Mesothelial cell of epicardium (in vitro differentiated cells): ENCODE results near the gene FRY. TPM values are rescaled to one million over a fixed set of nuclear protein-coding genes. Genes with fewer than 3 reads are reported as not detected.
"Not testable (repeated sequence)": the region's sequence is repeated elsewhere in the genome, so short reads cannot be mapped to it uniquely, and the experiment has no call there.

ENCODE experiments used
- DNase-seq, 2 experiments: peaks; one replicate each; pipeline ENCODE4 v3.0.0; 2021; ENCODE audit warnings: low spot score in 2 of 2; ENCODE audit not compliant: unreplicated experiment in 2 of 2
- H3K27ac Mint-ChIP-seq: 2 replicates; pipeline ENCODE4 v1.8.0; 2021; ENCODE audit warnings: mixed read lengths
- H3K27me3 Mint-ChIP-seq: 2 replicates; pipeline ENCODE4 v1.8.0; 2021; ENCODE audit warnings: low read depth, mixed read lengths
- H3K36me3 Mint-ChIP-seq: 2 replicates; pipeline ENCODE4 v1.8.0; 2021; ENCODE audit warnings: mixed read lengths
- H3K4me1 Mint-ChIP-seq: 2 replicates; pipeline ENCODE4 v1.8.0; 2021; ENCODE audit warnings: mixed read lengths
- H3K4me3 Mint-ChIP-seq: 2 replicates; pipeline ENCODE4 v1.8.0; 2021; ENCODE audit warnings: mild to moderate bottlenecking, moderate library complexity, mixed read lengths
- H3K9me3 Mint-ChIP-seq: 2 replicates; pipeline ENCODE4 v1.8.0; 2021; ENCODE audit warnings: mixed read lengths
- total RNA-seq: library from RNA; stranded (reverse); gene quantifications from 3 replicates; pipeline ENCODE4 v1.2.1, GENCODE V29; 2021
- TF ChIP-seq, protein P1 (sequence below): fragments of 200-600 bp; sonication (generic); IDR thresholded peaks from one replicate; pipeline ENCODE4 v1.5.0; 2021; ENCODE audit warnings: antibody characterized with exemption; ENCODE audit not compliant: unreplicated experiment

Gene FRY
- total RNA-seq, 1 donor from 2014 or later: 18.1 TPM

DNA sequence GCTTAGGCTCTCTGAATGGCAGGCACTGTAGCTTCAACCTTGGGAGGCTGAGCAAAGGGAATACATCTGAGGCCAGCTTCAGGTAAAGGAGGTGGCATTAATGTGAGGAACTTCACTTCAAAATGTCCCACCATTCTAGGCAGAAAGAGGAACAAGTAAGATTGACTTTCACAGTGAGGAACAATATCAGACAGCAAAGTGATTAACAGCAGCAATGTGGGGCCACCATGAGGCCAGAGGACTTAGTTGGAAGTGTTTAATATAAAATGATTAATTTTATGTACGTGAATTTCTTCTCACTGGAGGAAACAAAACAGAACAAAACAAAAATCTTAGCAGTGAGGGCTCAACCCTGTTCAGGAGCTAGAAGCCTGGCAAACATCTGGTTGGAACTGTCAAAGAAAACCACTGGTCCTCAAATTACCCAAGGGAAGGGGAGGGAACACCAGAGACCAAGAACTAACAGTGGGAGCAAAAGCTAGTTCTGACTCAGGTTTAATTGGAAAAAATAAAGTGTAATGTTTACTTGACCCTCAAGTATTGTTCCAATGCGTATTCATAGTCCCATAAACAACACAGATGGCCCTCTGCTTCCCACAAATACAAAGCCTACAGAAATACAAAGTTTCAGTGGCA lies 43.9 kb upstream of the FRY start:
- TF ChIP-seq, protein P1, sequence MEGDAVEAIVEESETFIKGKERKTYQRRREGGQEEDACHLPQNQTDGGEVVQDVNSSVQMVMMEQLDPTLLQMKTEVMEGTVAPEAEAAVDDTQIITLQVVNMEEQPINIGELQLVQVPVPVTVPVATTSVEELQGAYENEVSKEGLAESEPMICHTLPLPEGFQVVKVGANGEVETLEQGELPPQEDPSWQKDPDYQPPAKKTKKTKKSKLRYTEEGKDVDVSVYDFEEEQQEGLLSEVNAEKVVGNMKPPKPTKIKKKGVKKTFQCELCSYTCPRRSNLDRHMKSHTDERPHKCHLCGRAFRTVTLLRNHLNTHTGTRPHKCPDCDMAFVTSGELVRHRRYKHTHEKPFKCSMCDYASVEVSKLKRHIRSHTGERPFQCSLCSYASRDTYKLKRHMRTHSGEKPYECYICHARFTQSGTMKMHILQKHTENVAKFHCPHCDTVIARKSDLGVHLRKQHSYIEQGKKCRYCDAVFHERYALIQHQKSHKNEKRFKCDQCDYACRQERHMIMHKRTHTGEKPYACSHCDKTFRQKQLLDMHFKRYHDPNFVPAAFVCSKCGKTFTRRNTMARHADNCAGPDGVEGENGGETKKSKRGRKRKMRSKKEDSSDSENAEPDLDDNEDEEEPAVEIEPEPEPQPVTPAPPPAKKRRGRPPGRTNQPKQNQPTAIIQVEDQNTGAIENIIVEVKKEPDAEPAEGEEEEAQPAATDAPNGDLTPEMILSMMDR: no peak
- H3K36me3 Mint-ChIP-seq: no peaks in the 10 kb centered on the region
- H3K9me3 Mint-ChIP-seq: peaks cover 3% of the 10 kb centered on the region
- no peak overlapping the region for H3K27ac Mint-ChIP-seq
- H3K4me3 Mint-ChIP-seq: no peak overlapping the region
- DNase-seq: no peak
- H3K4me1 Mint-ChIP-seq: no peaks in the 10 kb centered on the region
- no peaks in the 10 kb centered on the region for H3K27me3 Mint-ChIP-seq

DNA sequence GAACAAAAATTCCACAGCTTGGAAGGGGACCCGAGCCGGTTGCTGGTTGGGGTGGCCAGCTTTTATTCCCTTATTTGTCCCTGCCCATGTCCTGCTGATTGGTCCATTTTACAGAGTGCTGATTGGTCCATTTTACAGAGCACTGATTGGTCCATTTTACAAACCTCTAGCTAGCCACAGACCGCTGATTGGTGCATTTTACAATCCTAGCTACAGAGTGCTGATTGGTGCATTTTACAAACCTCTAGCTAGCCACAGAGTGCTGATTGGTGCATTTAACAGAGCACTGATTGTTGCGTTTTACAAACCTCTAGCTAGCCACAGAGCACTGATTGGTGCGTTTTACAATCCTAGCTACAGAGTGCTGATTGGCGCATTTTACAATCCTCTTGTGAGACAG lies 37.2 kb upstream of the FRY start:
- DNase-seq, H3K36me3 Mint-ChIP-seq, H3K27ac Mint-ChIP-seq, H3K9me3 Mint-ChIP-seq, H3K4me3 Mint-ChIP-seq, H3K27me3 Mint-ChIP-seq: not testable (repeated sequence)
- H3K4me1 Mint-ChIP-seq: peaks cover 10% of the 10 kb centered on the region

DNA sequence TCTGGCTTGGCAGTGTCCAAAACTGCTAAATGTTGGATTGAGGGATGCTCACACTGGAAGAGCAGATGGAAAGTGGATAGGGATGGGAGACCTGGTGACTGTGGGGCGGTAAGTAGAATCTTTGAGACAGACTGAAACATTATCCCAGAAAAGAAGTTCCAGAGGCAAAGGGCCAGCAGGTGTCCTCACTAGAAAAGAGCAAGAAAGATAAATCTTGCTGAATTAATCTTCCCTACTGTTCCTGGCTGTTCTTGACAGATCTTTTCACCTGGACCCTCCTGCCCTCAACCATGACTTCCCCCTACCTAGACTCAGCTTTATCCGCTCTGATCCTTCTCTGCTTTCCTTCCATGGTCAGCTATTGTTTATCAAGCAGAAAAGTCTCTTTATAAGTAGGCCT lies 35.0 kb upstream of the FRY start:
- TF ChIP-seq, protein P1: no peak
- no peak overlapping the region for H3K4me3 Mint-ChIP-seq
- H3K36me3 Mint-ChIP-seq: no peaks in the 10 kb centered on the region
- H3K27ac Mint-ChIP-seq: no peak overlapping the region
- H3K9me3 Mint-ChIP-seq: peaks cover 3% of the 10 kb centered on the region
- peaks cover 10% of the 10 kb centered on the region for H3K4me1 Mint-ChIP-seq
- DNase-seq: no peak
- no peaks in the 10 kb centered on the region for H3K27me3 Mint-ChIP-seq

DNA sequence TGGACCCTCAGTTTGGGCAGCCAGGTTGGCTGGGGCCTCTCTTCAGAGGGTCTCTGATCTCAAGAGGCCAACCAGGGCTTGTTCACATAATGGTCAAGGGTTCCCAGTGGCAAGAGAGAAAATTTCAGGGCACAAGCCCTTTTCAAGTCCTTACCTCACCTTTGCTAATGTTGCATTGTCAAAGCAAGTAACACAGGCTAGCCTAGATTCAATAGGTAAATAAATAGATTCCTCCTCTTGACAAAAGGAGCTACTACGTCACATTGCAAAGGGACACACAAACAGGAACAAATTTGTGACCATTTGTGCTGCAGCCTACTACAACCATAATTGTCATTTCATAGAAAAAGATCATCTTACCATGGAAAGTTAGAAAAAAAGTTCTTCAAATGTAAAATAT lies 33.9 kb upstream of the FRY start:
- DNase-seq: no peak
- Mint-ChIP-seq H3K27me3 (no peaks in the 10 kb centered on the region), H3K4me1 (peaks cover 10% of the 10 kb centered on the region), H3K27ac (no peak overlapping the region), H3K4me3 (no peak overlapping the region), H3K36me3 (no peaks in the 10 kb centered on the region), H3K9me3 (no peaks in the 10 kb centered on the region)
- TF ChIP-seq, protein P1: no peak

DNA sequence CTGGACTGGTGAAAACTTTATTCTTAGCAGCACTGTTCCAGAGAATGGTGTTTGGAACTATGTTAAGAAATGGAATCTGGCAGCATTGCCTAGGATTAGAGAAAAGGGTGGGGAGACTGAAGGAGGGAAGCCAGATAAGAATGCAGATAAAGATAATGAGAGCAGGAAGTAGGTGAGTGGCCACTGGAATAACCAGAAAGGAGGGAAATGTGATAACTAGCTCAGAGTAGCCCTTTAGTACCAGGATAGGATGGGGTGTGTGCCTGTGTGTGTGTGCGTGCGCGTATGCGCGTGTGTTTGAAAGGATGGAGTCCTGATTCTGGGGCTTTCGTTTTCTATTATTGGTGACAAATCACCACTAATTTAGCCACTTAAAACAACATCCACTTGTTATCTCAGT lies 33.4 kb upstream of the FRY start:
- H3K36me3 Mint-ChIP-seq: no peaks in the 10 kb centered on the region
- no peak overlapping the region for H3K4me3 Mint-ChIP-seq
- DNase-seq: no peak
- TF ChIP-seq, protein P1: no peak
- no peaks in the 10 kb centered on the region for H3K9me3 Mint-ChIP-seq
- H3K27me3 Mint-ChIP-seq: no peaks in the 10 kb centered on the region
- H3K4me1 Mint-ChIP-seq: peaks cover 10% of the 10 kb centered on the region
- no peak overlapping the region for H3K27ac Mint-ChIP-seq

DNA sequence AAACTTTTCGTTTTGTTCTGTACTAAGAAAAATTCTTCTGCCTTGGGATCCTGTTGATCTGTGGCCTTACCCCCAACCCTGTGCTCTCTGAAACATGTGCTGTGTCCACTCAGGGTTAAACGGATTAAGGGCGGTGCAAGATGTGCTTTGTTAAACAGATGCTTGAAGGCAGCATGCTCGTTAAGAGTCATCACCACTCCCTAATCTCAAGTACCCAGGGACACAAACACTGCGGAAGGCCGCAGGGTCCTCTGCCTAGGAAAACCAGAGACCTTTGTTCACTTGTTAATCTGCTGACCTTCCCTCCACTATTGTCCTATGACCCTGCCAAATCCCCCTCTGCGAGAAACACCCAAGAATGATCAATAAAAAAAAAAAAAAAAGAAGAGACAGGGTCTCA lies 30.8 kb upstream of the FRY start:
- H3K4me1 Mint-ChIP-seq: peaks cover 13% of the 10 kb centered on the region
- not testable (repeated sequence) for DNase-seq, H3K9me3 Mint-ChIP-seq, H3K27me3 Mint-ChIP-seq, H3K27ac Mint-ChIP-seq, H3K4me3 Mint-ChIP-seq, H3K36me3 Mint-ChIP-seq

DNA sequence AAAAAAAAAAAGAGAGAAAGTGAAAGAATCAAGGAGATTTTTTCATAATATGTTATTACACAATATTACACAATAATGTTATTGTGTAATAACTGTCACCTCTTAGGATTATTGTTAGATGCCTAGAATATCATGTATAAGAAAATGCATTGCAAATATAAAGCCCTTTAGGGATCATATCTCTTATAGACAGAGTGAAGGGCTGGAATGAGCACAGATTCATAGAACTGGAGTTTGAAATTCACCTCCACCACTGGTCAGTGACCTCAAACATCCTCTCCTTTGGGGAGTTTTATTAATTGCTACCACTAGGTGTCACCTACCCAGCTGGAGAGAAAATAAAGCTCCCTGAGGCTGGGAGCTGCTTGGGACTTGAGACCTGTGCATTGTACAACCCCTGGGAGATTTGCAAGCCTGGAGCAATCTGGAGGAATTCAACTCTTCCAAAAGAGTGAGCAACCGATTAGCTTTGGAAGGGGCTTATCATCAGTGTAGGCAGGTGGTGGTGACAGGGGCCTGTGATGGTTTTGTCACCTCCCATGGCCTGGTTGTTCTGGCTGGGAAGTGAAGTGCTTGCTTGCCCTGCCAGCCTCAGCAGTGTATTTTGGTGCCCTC lies 30.3 kb upstream of the FRY start:
- Mint-ChIP-seq H3K27ac (no peak overlapping the region), H3K4me1 (peaks cover 13% of the 10 kb centered on the region), H3K9me3 (no peaks in the 10 kb centered on the region), H3K27me3 (no peaks in the 10 kb centered on the region), H3K4me3 (no peak overlapping the region), H3K36me3 (no peaks in the 10 kb centered on the region)
- TF ChIP-seq, protein P1: peak; percentile 40
- no peak for DNase-seq
